Activated CD4-positive, CD25-positive, alpha-beta regulatory T cell (primary cell): Measurements from ENCODE around the gene SLC35E4.
A peak's percentile ranks its signal among the peaks of the same experiment; 100 is the strongest.
"Not testable (repeated sequence)": the region's sequence is repeated elsewhere in the genome, so short reads cannot be mapped to it uniquely, and the experiment has no call there.

Experiments used
- DNase-seq, 4 experiments: peaks; one replicate each; lab custom pipeline; 2025; lab: John Stamatoyannopoulos, UW

Gene SLC35E4, protein sequence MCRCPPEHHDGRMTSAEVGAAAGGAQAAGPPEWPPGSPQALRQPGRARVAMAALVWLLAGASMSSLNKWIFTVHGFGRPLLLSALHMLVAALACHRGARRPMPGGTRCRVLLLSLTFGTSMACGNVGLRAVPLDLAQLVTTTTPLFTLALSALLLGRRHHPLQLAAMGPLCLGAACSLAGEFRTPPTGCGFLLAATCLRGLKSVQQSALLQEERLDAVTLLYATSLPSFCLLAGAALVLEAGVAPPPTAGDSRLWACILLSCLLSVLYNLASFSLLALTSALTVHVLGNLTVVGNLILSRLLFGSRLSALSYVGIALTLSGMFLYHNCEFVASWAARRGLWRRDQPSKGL

GRCh38 chr22:30635273-30636225, at the start of gene SLC35E4:
TSS of gene SLC35E4 (plus strand) at chr22:30635781. CDS start at chr22:30636451, 670 bp downstream.
- peak; percentile 92 to 96 (median 95) for DNase-seq

GRCh38 chr22:30586414-30586813, 49.2 kb upstream of the SLC35E4 start:
- DNase-seq = no peak

DNA sequence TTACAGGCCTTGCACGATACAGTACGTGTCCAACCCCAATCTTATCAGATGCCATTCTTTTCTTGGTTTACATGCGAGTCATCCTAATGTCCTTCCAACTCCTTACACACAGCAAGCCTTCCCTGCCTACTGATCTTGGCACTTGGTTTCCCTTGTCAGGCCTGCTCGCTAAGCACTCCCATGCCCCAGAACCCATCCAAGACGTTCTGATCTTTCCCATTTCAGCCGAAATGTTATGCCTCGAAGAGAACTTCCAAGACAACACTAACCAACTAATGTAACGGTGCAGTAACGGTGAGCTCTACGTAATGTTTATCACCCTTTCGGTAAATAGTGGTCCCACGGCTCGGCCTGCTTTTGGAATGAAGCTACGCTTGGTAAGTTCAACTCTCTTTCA, 44.4 kb upstream of the SLC35E4 start:
- no peak for DNase-seq

DNA sequence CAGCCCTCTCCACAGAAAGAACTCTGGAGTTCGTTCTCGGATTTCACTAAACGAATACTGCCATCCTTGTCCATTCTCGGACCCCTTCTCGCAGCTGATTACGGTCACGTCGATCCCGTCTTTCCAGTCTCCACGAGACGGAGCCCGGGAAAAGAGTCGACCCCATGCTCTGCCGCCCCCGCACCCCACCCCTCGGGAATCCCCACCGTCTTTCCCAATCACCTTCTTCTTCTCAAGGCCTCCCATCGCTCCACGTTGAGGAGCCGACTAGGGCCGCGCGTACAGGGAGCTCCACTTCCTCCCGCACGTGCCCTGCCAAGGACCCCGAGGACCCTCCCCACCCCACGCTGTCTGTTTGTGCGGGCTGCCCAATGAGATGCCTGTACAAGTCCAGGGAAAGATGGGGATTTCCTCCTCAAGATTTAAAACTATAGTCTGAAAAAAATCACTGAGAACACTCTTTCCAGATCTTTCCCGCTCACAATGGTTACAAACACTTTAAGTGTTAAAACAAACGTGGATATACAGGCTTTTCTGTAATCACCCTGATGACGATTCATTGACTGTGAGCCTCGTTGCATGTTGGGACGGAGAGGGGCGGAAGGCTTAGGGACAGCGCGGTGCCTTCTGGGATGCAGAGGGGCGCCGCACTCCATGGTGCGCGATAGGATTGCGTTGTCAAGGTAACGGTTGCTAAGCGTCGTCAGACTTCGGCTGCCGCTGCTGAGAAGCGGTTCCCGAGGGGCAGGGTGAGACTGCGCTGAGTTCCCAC, 43.8 kb upstream of the SLC35E4 start, which contains the start of gene PES1:
Gene PES1, minus strand, starts transcription at position 323 of the 772 bp plus-strand sequence. Its CDS starts 77 bp downstream, at position 246.
- DNase-seq = peak; percentile 77 to 89 (median 86)

GRCh38 chr22:30592360-30592713, 43.2 kb upstream of the SLC35E4 start:
- DNase-seq = not testable (repeated sequence)

DNA sequence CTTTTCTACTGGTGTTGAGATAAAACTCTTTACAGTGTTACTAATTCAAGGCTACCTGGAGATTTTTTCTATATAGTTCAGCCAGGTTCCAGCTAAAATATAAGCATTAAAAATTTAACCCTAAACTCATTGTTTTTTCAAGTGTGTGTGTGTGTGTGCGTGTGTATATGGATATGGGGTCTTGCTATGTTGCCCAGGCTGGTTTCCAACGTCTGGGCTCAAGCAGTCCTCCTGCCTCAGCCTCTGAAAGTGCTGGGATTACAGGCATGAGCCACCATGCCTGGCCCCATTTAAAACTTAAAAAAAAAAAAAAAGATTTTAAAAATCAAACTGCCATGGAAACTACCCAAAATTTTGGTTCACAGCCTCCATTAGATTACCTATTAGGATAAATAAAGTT, 39.4 kb upstream of the SLC35E4 start:
- DNase-seq = no peak

GRCh38 chr22:30596886-30597285, 38.7 kb upstream of the SLC35E4 start:
- no peak for DNase-seq

DNA sequence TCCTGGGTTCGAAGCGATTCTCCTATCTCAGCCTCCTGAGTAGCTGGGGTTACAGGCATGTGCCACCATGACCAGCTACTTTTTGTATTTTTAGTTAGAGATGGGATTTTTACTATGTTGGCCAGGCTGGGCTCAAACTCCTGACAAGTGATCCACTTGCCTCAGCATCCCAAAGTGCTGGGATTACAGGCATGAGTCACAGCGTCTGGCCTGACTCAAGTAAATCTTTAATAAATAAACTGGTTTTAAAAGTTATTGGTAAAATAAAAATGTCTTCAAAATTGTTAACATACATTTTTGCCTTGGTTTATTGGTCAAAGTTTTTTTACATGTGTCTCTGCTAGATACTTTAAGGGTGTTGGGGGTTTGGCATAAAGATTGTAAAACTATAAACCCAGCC, 36.6 kb upstream of the SLC35E4 start:
- no peak for DNase-seq

DNA sequence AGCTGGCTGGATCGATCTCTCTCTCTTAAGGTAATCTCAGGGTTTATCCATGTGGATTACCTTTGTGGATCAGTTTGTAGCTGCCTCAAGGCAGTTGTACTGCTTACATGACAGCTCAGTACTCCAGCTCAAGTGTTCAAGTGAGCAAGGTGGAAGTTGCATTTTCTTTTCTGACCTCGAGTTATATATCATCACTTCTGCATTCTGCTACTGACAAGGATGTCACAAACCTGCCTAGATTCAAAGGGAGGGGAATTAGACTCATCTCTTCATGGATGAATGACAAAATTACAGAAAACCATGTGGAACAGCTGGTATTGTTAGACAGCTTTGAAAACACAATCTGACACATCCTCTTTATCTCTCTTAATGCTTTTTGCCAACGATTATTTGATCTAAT, 34.7 kb upstream of the SLC35E4 start:
- DNase-seq = no peak

DNA sequence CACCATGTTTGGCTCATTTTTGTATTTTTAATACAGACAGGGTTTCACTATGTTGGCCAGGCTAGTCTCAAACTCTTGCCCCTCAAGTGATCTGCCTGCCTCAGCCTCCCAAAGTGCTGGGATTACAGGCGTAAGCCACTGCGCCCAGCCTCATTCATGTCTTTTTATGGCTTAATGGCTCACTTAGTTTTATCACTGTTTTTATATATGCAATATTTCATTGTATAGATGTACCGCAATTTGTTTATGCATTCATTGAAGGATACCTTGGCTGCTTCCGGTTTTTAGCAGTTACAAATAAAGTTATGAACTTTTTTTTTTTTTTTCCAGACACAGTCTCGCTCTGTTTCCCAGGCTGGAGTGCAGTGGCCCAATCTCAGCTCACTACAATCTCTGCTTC, 34.1 kb upstream of the SLC35E4 start:
- no peak for DNase-seq

- no peak for DNase-seq
Observed at GRCh38 chr22:30602049-30602448, 33.5 kb upstream of the SLC35E4 start.

- DNase-seq = no peak
Observed at GRCh38 chr22:30603801-30604200, 31.8 kb upstream of the SLC35E4 start.

- DNase-seq = no peak
Observed at GRCh38 chr22:30604723-30605122, 30.9 kb upstream of the SLC35E4 start.

DNA sequence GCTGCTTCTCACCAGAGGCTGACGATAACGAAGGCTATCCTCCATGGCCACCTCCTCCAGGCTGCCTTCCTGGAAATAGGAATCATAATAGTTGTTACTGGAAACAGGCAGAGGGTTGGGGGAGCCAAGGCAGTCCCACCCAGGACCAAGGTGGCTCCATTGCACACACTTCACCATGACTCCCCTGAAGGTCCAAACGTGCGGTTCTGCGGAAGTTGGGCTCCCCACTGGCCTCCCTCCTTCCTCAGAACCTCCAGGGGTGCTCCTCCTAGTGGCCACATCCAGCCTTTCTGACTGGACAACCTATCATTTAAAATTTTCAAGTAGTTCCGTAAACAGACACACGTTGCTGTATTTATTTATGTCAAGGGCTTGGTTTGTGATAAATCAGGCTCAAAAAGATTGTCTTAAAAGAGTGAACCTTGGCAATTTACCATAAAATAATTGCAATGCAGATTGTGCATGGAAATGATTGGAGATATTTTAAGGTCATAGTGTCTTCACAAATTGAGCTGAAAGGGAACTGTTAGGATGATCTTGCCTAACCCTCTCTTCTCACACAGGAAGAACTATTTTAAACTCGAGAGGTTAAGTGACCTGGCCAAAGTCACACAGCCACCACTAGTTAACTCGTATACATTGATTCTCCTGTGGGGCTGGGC, 30.0 kb upstream of the SLC35E4 start:
- peak in 2 of 4 experiments; percentile 14 to 19 for DNase-seq

- peak in 2 of 4 experiments; percentile 2 to 10 for DNase-seq
Observed at GRCh38 chr22:30606455-30607299, 28.9 kb upstream of the SLC35E4 start, which contains the start of gene TCN2. TSS of gene TCN2 (plus strand) at chr22:30607174. CDS start at chr22:30607332, 158 bp downstream.

DNA sequence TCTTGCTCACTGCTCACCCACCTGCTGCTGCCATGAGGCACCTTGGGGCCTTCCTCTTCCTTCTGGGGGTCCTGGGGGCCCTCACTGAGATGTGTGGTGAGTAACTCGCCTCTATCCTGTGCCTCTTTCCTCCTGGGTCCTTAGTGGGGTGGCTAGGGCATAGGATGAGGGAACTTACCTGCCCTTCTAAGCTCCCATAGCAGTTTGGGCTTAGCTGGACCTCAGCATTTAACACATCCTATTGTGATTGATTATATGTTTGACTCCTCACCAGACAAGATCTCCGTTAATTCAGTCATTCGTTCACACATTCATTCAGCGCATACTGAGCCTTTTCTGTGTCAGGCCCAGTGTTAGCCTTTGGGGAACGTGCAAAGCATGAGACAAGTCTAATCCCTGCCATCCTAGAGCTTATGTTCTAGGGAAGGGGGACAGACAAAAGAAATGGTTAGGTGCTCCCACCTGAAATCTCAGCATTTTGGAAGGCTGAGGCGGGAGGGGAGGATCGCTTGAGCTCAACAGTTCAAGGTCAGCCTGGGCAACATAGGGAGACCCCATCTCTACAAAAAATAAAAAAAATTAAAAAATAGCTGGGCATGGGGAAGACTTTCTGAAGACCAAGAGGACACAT, 28.2 kb upstream of the SLC35E4 start:
- DNase-seq = no peak

DNA sequence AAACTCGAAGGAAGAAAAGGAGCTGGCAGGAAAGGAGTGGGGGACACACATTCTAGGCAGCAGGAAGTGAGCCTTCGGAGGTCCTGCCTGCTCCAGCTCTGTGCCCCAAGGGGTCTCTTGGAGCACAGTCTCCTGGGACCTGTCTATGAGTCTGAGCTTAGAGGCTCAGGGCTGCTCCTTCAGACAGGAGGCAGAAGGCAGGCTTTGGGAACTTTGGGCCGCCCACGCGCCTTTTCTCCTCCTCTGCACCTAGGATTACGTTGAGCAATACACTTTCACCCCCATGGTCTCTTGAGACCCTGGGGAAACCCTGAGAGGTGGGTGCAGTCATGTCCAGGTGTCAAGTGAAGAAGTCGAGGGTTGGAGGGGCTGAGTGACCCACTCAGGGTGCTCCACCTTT, 27.6 kb upstream of the SLC35E4 start:
- DNase-seq = no peak

DNA sequence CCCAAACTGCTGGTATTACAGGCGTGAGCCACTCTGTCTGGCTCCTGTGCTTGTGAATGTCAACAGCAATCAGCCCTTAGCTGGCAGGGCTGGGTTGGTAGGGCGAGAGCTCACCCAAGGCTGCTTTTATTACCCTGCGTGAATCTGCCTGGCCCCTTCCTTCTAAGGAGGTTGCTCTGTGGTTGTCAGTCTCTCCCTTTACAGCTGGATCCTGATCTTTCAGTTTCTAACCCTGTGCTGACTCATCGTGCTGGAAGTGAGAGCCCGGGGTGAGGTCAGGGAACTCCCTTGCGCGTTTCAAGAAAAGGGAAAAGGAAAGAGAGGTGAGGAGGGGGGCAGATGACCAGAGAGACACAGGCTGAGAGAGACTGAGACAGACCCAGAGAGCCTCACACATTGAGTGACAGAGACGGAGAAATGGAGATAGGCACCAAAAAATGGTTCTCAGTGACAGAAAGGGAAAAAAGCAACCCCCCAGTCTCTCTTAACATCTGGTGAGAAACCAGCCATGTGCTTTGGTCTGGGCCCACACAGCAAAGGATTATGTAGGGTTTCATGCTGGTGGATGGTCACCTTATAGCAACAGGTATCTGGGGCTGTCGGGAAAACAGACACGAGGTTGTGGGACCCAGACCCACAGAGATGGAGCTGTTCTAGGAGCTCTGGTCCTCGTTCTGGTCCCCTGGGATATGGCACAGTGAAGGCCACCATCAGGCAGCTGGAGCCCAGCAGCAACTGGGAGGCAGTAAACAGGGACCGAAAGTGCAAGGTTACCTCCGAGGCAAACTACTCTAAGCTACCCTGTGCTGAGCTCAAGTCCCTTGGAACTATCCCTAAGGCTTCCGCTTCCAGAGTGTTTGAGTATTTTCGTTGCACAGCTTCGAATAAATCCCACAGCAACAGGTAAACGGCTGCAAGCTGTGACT, 26.1 kb upstream of the SLC35E4 start:
- DNase-seq = no peak

- no peak for DNase-seq
Observed at GRCh38 chr22:30610299-30610698, 25.3 kb upstream of the SLC35E4 start.
